Upper lobe of left lung (tissue), 4 donors: ENCODE data around the gene FGF14.

Experiments used
- POLR2A ChIP-seq, 4 donors: fragments of 450-650 bp; IDR thresholded peaks; one replicate each; pipeline ENCODE4 v1.5.1; 2016 to 2017; ENCODE audit warnings: antibody characterized with exemption in 4 of 4, mild to moderate bottlenecking in 2 of 4
- POLR2AphosphoS5 ChIP-seq, 2 donors: sonication (generic); formaldehyde crosslinking; IDR thresholded peaks; one replicate each; pipeline ENCODE4 v1.5.1; 2017; ENCODE audit warnings: antibody characterized with exemption in 2 of 2
- TF ChIP-seq, protein P1 (sequence below), 6 experiments: fragments of 450-650 bp in 4 of 6; fragments of 200-600 bp in 2 of 6; sonication (generic) in 2 of 6; IDR thresholded peaks; one replicate each; pipeline ENCODE4 v1.5.1; 2016 to 2019; ENCODE audit warnings: antibody characterized with exemption in 6 of 6

DNA sequence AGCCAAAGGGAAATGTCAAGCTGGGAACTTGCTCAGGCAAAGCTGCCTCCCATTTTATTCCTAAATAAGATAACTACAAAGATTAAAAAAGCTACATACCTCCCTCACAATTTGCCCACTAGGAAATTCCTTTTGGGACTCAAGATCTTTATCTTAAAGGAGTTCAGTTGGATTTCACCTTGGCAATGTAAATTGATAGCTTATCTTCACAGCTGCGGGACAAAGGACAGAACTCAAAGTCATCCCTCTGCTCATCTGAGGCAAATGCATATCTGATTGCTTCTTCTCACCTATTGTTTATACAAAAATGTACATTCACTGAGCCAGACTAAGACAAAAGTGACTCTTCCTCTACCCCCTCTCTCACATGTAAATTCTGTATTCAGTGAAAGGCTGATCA lies 47.8 kb downstream of the FGF14 start:
- TF ChIP-seq, protein P1, sequence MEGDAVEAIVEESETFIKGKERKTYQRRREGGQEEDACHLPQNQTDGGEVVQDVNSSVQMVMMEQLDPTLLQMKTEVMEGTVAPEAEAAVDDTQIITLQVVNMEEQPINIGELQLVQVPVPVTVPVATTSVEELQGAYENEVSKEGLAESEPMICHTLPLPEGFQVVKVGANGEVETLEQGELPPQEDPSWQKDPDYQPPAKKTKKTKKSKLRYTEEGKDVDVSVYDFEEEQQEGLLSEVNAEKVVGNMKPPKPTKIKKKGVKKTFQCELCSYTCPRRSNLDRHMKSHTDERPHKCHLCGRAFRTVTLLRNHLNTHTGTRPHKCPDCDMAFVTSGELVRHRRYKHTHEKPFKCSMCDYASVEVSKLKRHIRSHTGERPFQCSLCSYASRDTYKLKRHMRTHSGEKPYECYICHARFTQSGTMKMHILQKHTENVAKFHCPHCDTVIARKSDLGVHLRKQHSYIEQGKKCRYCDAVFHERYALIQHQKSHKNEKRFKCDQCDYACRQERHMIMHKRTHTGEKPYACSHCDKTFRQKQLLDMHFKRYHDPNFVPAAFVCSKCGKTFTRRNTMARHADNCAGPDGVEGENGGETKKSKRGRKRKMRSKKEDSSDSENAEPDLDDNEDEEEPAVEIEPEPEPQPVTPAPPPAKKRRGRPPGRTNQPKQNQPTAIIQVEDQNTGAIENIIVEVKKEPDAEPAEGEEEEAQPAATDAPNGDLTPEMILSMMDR (IDR thresholded peaks at IDR 0.05), result no peak
- TF ChIP-seq POLR2A (IDR thresholded peaks at IDR 0.05) (no peak), POLR2AphosphoS5 (IDR thresholded peaks at IDR 0.05) (no peak)
